ENCODE data around the gene CDK8. TPM values are rescaled to one million over a fixed set of nuclear protein-coding genes. Genes with fewer than 3 reads are reported as not detected.

The CDK8 gene
- total and polyA plus RNA-seq, 10 of the 15 experiments (the other 5 are each of a cell fraction or from before 2014, with no cell fraction given): 8.6 to 23.5 (median 12.5) TPM

GRCh38 chr13:26435171-26435570 lies 181.2 kb downstream of the CDK8 start:
- ChIA-PET RAD21 (ENCODE audit: unreplicated experiment) (no interaction called here), SMC1A (ENCODE audit: uncharacterized antibody, unreplicated experiment) (no interaction called here), POLR2A (interaction anchor here (0.5 kb wide), 1 partner anchor 1831 kb away, joined by 3 read pairs; no protein-coding TSS in a partner anchor), CTCF (no interaction called here)
- no peaks in the 10 kb centered on the region for H3K27me3 ChIP-seq (replicated peaks in 1 of 2; ENCODE audit: control insufficient read depth in 2 of 2, insufficient read depth in 2 of 2, low read length in 1 of 2)
- H3K9me3 ChIP-seq (replicated peaks; ENCODE audit: control insufficient read depth, insufficient read depth, low read length): peaks cover 5% of the 10 kb centered on the region; the same call in 2 of the 3 replicates
- no peaks in the 10 kb centered on the region for H3K79me2 ChIP-seq (ENCODE audit: control insufficient read depth, insufficient read depth, low read length)
- DNase-seq (ENCODE audit: low read depth, low spot score): no peak
- TF ChIP-seq RAD51 (IDR thresholded peaks at IDR 0.05) (no peak), ETV6 (conservative IDR thresholded peaks at IDR 0.05 in 1 of 2, IDR thresholded peaks at IDR 0.05 in 1 of 2; ENCODE audit: borderline replicate concordance in 1 of 2, low read depth in 1 of 2) (no peak), ZNF622 (IDR thresholded peaks at IDR 0.05) (no peak), ZNF274 (IDR thresholded peaks at IDR 0.05; ENCODE audit: insufficient read depth, insufficient read length) (no peak), RUNX3 (IDR thresholded peaks at IDR 0.05; ENCODE audit: low read length) (no peak), CBX5 (IDR thresholded peaks at IDR 0.05; ENCODE audit: low read depth) (no peak), NR2C2 (IDR thresholded peaks at IDR 0.05; ENCODE audit: borderline replicate concordance, control insufficient read depth, insufficient read length, low read depth) (no peak), ASH2L (IDR thresholded peaks at IDR 0.05; ENCODE audit: borderline replicate concordance, low read depth) (no peak), TCF12 (IDR thresholded peaks at IDR 0.05; ENCODE audit: low read depth, low read length) (no peak), RELA (IDR thresholded peaks at IDR 0.05; ENCODE audit: borderline replicate concordance, partially characterized antibody) (no peak), ZNF384 (IDR thresholded peaks at IDR 0.05; ENCODE audit: borderline replicate concordance, low read depth, low read length) (no peak)
- no peaks in the 10 kb centered on the region for H3K4me1 ChIP-seq (ENCODE audit: control insufficient read depth, insufficient read depth, low read length)
- H3K36me3 ChIP-seq (ENCODE audit: control insufficient read depth in 2 of 2, insufficient read depth in 2 of 2, low read length in 1 of 2): no peaks in the 10 kb centered on the region
- H2AFZ ChIP-seq (ENCODE audit: control insufficient read depth, low read depth, low read length): no peak overlapping the region
- FAIRE-seq: no peak
- intact Hi-C loops (cut with micrococcal nuclease; ENCODE audit: unreplicated experiment) (no loop called here), in situ Hi-C loops (cut with MboI) (no loop called here)
- no peak overlapping the region for H3K27ac ChIP-seq (ENCODE audit: control insufficient read depth, insufficient read depth)
- H3K4me2 ChIP-seq (ENCODE audit: control insufficient read depth, insufficient read depth): no peak overlapping the region
- no peak overlapping the region for H3K9ac ChIP-seq (ENCODE audit: control insufficient read depth, insufficient read depth, low read length)
- no peaks in the 10 kb centered on the region for H4K20me1 ChIP-seq (ENCODE audit: control insufficient read depth, insufficient read depth)
- no peak overlapping the region for H3K4me3 ChIP-seq
- BruUV-seq (replicated peaks): no TSS peak
- ATAC-seq: no peak

All from GM12878 (cell line).